Right atrium auricular region (tissue), 2 donors: ENCODE results near the gene LARP4B. TPM values are rescaled to one million over a fixed set of nuclear protein-coding genes. Genes with fewer than 3 reads are reported as not detected.

Experiments
- DNase-seq: peaks from one replicate; pipeline ENCODE4 v3.0.0-alpha.2; 2019; ENCODE audit warnings: low spot score
- H3K27ac ChIP-seq, 2 donors: fragments of 200-600 bp; sonication (generic); 1 replicate in 1 of 2; 2 replicates in 1 of 2; pipeline ENCODE4 v1.5.1; 2016 to 2019
- H3K27me3 ChIP-seq, 2 donors: fragments of 200-600 bp; sonication (generic); one replicate each; pipeline versions ENCODE4 v1.5.1 to v1.6.0; 2017 to 2019
- H3K36me3 ChIP-seq: fragments of 200-600 bp; sonication (generic); one replicate; pipeline ENCODE4 v1.5.1; 2016
- H3K4me1 ChIP-seq, 2 donors: fragments of 200-600 bp; sonication (generic); one replicate each; pipeline versions ENCODE4 v1.5.1 to v1.6.0; 2017 to 2019
- H3K4me3 ChIP-seq, 2 donors: fragments of 200-600 bp; sonication (generic); 1 replicate in 1 of 2; 2 replicates in 1 of 2; pipeline ENCODE4 v1.5.1; 2017 to 2019; ENCODE audit warnings: mild to moderate bottlenecking in 1 of 2, moderate library complexity in 1 of 2
- H3K9me3 ChIP-seq, 2 donors: fragments of 200-600 bp; sonication (generic); one replicate each; pipeline ENCODE4 v1.5.1; 2019
- CTCF ChIP-seq, 2 donors: fragments of 200-600 bp; sonication (generic); IDR thresholded peaks; one replicate each; pipeline ENCODE4 v1.5.1; 2019; ENCODE audit warnings: antibody characterized with exemption in 2 of 2
- total RNA-seq, 2 donors: library from RNA; depleted of rRNA; stranded (reverse); fragments of >200 nt; gene quantifications; one replicate each; pipeline ENCODE4 v1.1.0, GENCODE V29; 2016

Gene LARP4B
- total RNA-seq, 2 donors from 2014 or later = 24.2 to 26.1 TPM

- H3K4me3 ChIP-seq = no peak overlapping the region
- no peak overlapping the region for H3K27ac ChIP-seq
- H3K36me3 ChIP-seq = peaks cover 29% of the 10 kb centered on the region
Observed at GRCh38 chr10:807163-807957, 124.1 kb downstream of the LARP4B start.

GRCh38 chr10:806451-807162 lies 124.9 kb downstream of the LARP4B start:
- Histone ChIP-seq H3K4me3 (no peak overlapping the region), H3K27me3 (no peaks in the 10 kb centered on the region), H3K36me3 (peaks cover 22% of the 10 kb centered on the region), H3K27ac (no peak overlapping the region), H3K4me1 (peaks cover 0 to 5% of the 10 kb centered on the region in 2 donors), H3K9me3 (no peaks in the 10 kb centered on the region)
- no peak for DNase-seq
- TF ChIP-seq CTCF (IDR thresholded peaks at IDR 0.05) = no peak

More at GRCh38 chr10:807163-807957, 124.1 kb downstream of the LARP4B start:
- no peak for DNase-seq
- peaks cover 0 to 5% of the 10 kb centered on the region in 2 donors for H3K4me1 ChIP-seq
- TF ChIP-seq CTCF (IDR thresholded peaks at IDR 0.05) = no peak
- no peaks in the 10 kb centered on the region for H3K27me3 ChIP-seq
- no peaks in the 10 kb centered on the region for H3K9me3 ChIP-seq

- Histone ChIP-seq H3K4me3 (no peak overlapping the region), H3K4me1 (peaks cover 0 to 5% of the 10 kb centered on the region in 2 donors), H3K36me3 (peaks cover 17% of the 10 kb centered on the region), H3K27ac (no peak overlapping the region), H3K9me3 (no peaks in the 10 kb centered on the region), H3K27me3 (no peaks in the 10 kb centered on the region)
- no peak for TF ChIP-seq CTCF (IDR thresholded peaks at IDR 0.05)
- DNase-seq = peak; percentile 42
Observed at GRCh38 chr10:805620-806305, 125.7 kb downstream of the LARP4B start.

- Histone ChIP-seq H3K27me3 (no peaks in the 10 kb centered on the region), H3K9me3 (no peaks in the 10 kb centered on the region), H3K27ac (no peak overlapping the region), H3K4me1 (no peaks in the 10 kb centered on the region), H3K4me3 (no peak overlapping the region), H3K36me3 (peaks cover 17% of the 10 kb centered on the region)
- TF ChIP-seq CTCF (IDR thresholded peaks at IDR 0.05) = no peak
- DNase-seq = no peak
Observed at GRCh38 chr10:804787-805619, 126.5 kb downstream of the LARP4B start.

- Histone ChIP-seq H3K27ac (no peak overlapping the region), H3K36me3 (peaks cover 17% of the 10 kb centered on the region), H3K4me1 (no peaks in the 10 kb centered on the region), H3K9me3 (no peaks in the 10 kb centered on the region), H3K27me3 (no peaks in the 10 kb centered on the region), H3K4me3 (no peak overlapping the region)
- DNase-seq = no peak
- TF ChIP-seq CTCF (IDR thresholded peaks at IDR 0.05) = no peak
Observed at GRCh38 chr10:804191-804781, 127.2 kb downstream of the LARP4B start.
